HL-60 (cell line): ENCODE data around the gene SLC25A29.

Source experiments
- DNase-seq, 2 experiments: peaks; one replicate each; pipeline ENCODE4 v3.0.0-alpha.2; 2010 to 2020; ENCODE audit warnings: low read depth in 1 of 2, low spot score in 1 of 2
- H3K27ac ChIP-seq: fragments of 250-450 bp; sonication (Bioruptor Pico); replicated peaks from 2 replicates; pipeline ENCODE4 v1.5.1; 2020; ENCODE audit warnings: mild to moderate bottlenecking, moderate library complexity
- H3K27me3 ChIP-seq: fragments of 250-450 bp; sonication (Bioruptor Pico); 2 replicates; pipeline ENCODE4 v1.5.1; 2021; ENCODE audit warnings: mild to moderate bottlenecking, moderate library complexity; ENCODE audit not compliant: insufficient read depth, poor library complexity, severe bottlenecking
- H3K4me3 ChIP-seq: replicated peaks from 2 replicates; pipeline ENCODE4 v1.5.1; 2011; ENCODE audit warnings: mild to moderate bottlenecking, control low read depth, low read length; ENCODE audit not compliant: insufficient read depth
- CTCF ChIP-seq: IDR thresholded peaks from one replicate; pipeline ENCODE4 v1.5.1; 2011; ENCODE audit warnings: low read length, control low read depth, inconsistent platforms; ENCODE audit not compliant: insufficient read depth
- GABPA ChIP-seq: IDR thresholded peaks from 2 replicates; pipeline ENCODE4 v1.6.1; 2012; ENCODE audit warnings: low read depth
- POLR2AphosphoS5 ChIP-seq: IDR thresholded peaks from 2 replicates; pipeline ENCODE4 v1.6.1; 2012; ENCODE audit warnings: low read depth
- REST ChIP-seq: IDR thresholded peaks from 2 replicates; pipeline ENCODE4 v1.6.1; 2012; ENCODE audit warnings: low read depth; ENCODE audit not compliant: insufficient replicate concordance
- SPI1 ChIP-seq: IDR thresholded peaks from 2 replicates; pipeline ENCODE4 v1.6.1; 2012; ENCODE audit warnings: low read depth, mild to moderate bottlenecking, borderline replicate concordance

The SLC25A29 gene

GRCh38 chr14:100302616-100303015 lies 3.6 kb downstream of the SLC25A29 start:
- DNase-seq, result no peak
- no peak overlapping the region for H3K27ac ChIP-seq
- no peak overlapping the region for H3K4me3 ChIP-seq
- no peak for TF ChIP-seq REST
- TF ChIP-seq POLR2AphosphoS5, result no peak
- TF ChIP-seq GABPA, result no peak
- no peak for TF ChIP-seq SPI1
- TF ChIP-seq CTCF, result no peak
- H3K27me3 ChIP-seq, result no peaks in the 10 kb centered on the region

GRCh38 chr14:100299238-100299560 lies 7.0 kb downstream of the SLC25A29 start:
- no peak overlapping the region for H3K27ac ChIP-seq
- DNase-seq, result no peak
- H3K27me3 ChIP-seq, result no peaks in the 10 kb centered on the region
- no peak overlapping the region for H3K4me3 ChIP-seq
- TF ChIP-seq REST, result no peak
- no peak for TF ChIP-seq SPI1
- no peak for TF ChIP-seq GABPA
- TF ChIP-seq CTCF, result no peak
- no peak for TF ChIP-seq POLR2AphosphoS5

GRCh38 chr14:100298551-100299237 lies 7.5 kb downstream of the SLC25A29 start:
- H3K27ac ChIP-seq, result no peak overlapping the region
- no peak for TF ChIP-seq CTCF
- no peak for TF ChIP-seq REST
- no peak overlapping the region for H3K4me3 ChIP-seq
- DNase-seq, result no peak
- H3K27me3 ChIP-seq, result no peaks in the 10 kb centered on the region
